Testis (tissue), 3 donors: ENCODE results near the gene FAM98C. TPM values are rescaled to one million over a fixed set of nuclear protein-coding genes. Genes with fewer than 3 reads are reported as not detected.
"Not testable (repeated sequence)": the region's sequence is repeated elsewhere in the genome, so short reads cannot be mapped to it uniquely, and the experiment has no call there.

Experiments used
- DNase-seq: peaks from one replicate; pipeline ENCODE4 v3.0.0-alpha.2; 2019
- H3K27ac ChIP-seq, 2 donors: fragments of 200-600 bp; sonication (generic); one replicate each; pipeline ENCODE4 v1.5.1; 2019
- H3K27me3 ChIP-seq: fragments of 200-600 bp; sonication (generic); one replicate; pipeline ENCODE4 v1.5.1; 2019
- H3K36me3 ChIP-seq: fragments of 200-600 bp; sonication (generic); one replicate; pipeline ENCODE4 v1.5.1; 2017; ENCODE audit warnings: low read depth; ENCODE audit errors: missing control alignments
- H3K4me1 ChIP-seq: fragments of 200-600 bp; sonication (generic); one replicate; pipeline ENCODE4 v1.5.1; 2019
- H3K4me3 ChIP-seq, 2 donors: fragments of 200-600 bp; sonication (generic); one replicate each; pipeline ENCODE4 v1.5.1; 2017 to 2019
- H3K9me3 ChIP-seq: fragments of 200-600 bp; sonication (generic); one replicate; pipeline ENCODE4 v1.5.1; 2017
- POLR2A ChIP-seq: fragments of 450-650 bp; IDR thresholded peaks from one replicate; pipeline ENCODE4 v1.6.1; 2017; ENCODE audit warnings: antibody characterized with exemption, mild to moderate bottlenecking, moderate library complexity
- WGBS, 2 donors: methylation state at CpG; one replicate each; pipeline ENCODE4 v1.1.5; 2018; 5-methylcytosine and 5-hydroxymethylcytosine counted together
- intact Hi-C: fragments of 100-400 bp; cut with DNase I; formaldehyde crosslinking; loops from one replicate; pipeline ENCODE4 v1.15.1; 2023; ENCODE audit warnings: low total_unique reads
- polyA plus RNA-seq: library from polyadenylated mRNA; stranded (reverse); fragments of 350-450 nt; fragmentation: Illumina TruSeq; extraction: RNeasy Lipid Tissue Mini Kit (QIAGEN cat#74804); gene quantifications from one replicate; pipeline ENCODE4 v1.2.3, GENCODE V29; 2014; ENCODE audit warnings: low read depth, low replicate concordance; ENCODE audit not compliant: insufficient read depth
- total RNA-seq, 2 donors: library from RNA; depleted of rRNA; stranded (reverse); fragments of >200 nt; gene quantifications; one replicate each; pipeline ENCODE4 v1.2.3, GENCODE V29; 2016
- TF ChIP-seq, protein P1 (sequence below), 3 experiments: fragments of 450-650 bp in 2 of 3; fragments of 200-600 bp in 1 of 3; sonication (generic) in 1 of 3; IDR thresholded peaks; one replicate each; pipeline ENCODE4 v1.5.1; 2016 to 2019; ENCODE audit warnings: antibody characterized with exemption in 3 of 3, mild to moderate bottlenecking in 2 of 3, moderate library complexity in 1 of 3

FAM98C gene
- total and polyA plus RNA-seq, 3 donors from 2014 or later = 13.0 to 17.7 (median 14.1) TPM

DNA sequence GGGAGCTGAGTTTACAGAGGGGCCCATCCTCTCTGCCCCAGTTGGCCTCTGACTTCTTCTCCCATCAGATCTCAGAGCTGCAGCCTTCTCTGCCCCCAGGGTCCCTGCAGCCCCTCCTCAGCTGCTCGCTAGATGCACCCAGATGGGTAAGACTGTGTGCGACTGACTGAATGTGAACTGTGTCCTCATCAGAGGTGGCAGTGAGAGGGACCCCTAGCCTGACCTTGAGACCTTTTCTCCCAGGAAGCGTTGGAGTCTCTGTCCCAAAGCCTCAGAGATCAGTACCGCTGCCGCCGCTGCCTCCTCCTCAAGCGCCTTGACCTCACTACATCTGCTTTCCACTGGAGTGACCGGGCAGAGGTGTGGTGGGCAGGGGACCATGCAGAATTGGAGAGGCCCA, 2.4 kb downstream of the FAM98C start:
- H3K27me3 ChIP-seq = no peaks in the 10 kb centered on the region
- H3K4me3 ChIP-seq = no peak overlapping the region
- H3K9me3 ChIP-seq = no peaks in the 10 kb centered on the region
- no peaks in the 10 kb centered on the region for H3K4me1 ChIP-seq
- no peak for DNase-seq
- H3K36me3 ChIP-seq = no peaks in the 10 kb centered on the region
- intact Hi-C loops = loop anchor here (10.0 kb wide), 1 partner anchor 210 kb away; the partner anchor contains the start of genes EIF3K and MAP4K1
- no peak overlapping the region for H3K27ac ChIP-seq
- 61 to 79% methylated on average over 3 to 8 of the region's 8 CpGs for WGBS, 2 donors
- TF ChIP-seq, protein P1, sequence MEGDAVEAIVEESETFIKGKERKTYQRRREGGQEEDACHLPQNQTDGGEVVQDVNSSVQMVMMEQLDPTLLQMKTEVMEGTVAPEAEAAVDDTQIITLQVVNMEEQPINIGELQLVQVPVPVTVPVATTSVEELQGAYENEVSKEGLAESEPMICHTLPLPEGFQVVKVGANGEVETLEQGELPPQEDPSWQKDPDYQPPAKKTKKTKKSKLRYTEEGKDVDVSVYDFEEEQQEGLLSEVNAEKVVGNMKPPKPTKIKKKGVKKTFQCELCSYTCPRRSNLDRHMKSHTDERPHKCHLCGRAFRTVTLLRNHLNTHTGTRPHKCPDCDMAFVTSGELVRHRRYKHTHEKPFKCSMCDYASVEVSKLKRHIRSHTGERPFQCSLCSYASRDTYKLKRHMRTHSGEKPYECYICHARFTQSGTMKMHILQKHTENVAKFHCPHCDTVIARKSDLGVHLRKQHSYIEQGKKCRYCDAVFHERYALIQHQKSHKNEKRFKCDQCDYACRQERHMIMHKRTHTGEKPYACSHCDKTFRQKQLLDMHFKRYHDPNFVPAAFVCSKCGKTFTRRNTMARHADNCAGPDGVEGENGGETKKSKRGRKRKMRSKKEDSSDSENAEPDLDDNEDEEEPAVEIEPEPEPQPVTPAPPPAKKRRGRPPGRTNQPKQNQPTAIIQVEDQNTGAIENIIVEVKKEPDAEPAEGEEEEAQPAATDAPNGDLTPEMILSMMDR (IDR thresholded peaks at IDR 0.05) = no peak
- TF ChIP-seq POLR2A = no peak

DNA sequence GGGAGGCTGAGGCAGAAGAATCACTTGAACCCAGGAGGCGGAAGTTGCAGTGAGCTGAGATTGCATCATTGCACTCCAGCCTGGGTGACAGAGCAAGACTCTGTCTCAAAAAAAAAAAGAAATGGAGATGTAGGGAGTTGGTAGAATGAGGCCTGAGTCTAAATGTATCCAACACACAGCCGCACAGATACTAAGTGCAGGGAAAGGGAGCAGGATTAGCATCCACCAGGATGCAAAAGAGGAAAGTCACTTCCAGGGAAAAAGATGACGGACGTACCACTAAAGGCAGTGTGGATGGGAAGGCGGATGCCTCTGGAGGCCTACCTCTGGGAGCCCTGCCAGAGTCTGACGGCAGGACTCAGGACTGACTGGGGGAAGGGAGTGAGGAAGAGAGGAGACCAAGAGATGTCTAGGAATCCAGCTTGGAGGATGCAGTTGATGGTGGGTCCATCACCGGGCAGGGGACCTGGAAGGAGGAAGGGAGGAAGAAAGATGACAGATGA, 6.8 kb downstream of the FAM98C start:
- Histone ChIP-seq H3K4me3 (no peak overlapping the region), H3K9me3 (no peaks in the 10 kb centered on the region), H3K27me3 (no peaks in the 10 kb centered on the region), H3K36me3 (no peaks in the 10 kb centered on the region), H3K4me1 (no peaks in the 10 kb centered on the region), H3K27ac (no peak overlapping the region)
- WGBS, 2 donors = 59 to 67% methylated on average over 7 of the region's 7 CpGs
- no peak for DNase-seq
- no peak for TF ChIP-seq POLR2A
- TF ChIP-seq, protein P1 (IDR thresholded peaks at IDR 0.05) = no peak
- intact Hi-C loops = loop anchor here (10.0 kb wide), 1 partner anchor 205 kb away; the partner anchor contains the start of genes EIF3K and MAP4K1

DNA sequence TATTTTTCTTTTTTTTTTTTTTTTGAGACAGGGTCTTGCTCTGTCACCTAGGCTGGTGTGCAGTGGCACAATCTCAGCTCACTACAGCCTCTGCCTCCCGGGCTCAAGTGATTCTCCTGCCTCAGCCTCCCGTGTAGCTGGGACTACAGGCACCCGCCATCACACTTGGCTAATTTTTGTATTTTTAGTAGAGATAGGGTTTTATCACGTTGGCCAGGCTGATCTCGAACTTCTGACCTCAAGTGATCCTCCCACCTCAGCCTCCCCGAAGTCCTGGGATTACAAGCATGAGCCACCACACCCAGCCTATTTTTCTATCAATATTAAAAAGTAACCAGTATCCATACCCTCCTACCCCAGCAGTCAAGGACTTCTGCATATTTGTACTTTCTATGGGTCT, 7.5 kb downstream of the FAM98C start:
- H3K9me3 ChIP-seq, H3K4me1 ChIP-seq, H3K27ac ChIP-seq, H3K36me3 ChIP-seq, H3K4me3 ChIP-seq, DNase-seq, H3K27me3 ChIP-seq, intact Hi-C loops: not testable (repeated sequence)
- 55 to 60% methylated on average over 6 of the region's 6 CpGs for WGBS, 2 donors

DNA sequence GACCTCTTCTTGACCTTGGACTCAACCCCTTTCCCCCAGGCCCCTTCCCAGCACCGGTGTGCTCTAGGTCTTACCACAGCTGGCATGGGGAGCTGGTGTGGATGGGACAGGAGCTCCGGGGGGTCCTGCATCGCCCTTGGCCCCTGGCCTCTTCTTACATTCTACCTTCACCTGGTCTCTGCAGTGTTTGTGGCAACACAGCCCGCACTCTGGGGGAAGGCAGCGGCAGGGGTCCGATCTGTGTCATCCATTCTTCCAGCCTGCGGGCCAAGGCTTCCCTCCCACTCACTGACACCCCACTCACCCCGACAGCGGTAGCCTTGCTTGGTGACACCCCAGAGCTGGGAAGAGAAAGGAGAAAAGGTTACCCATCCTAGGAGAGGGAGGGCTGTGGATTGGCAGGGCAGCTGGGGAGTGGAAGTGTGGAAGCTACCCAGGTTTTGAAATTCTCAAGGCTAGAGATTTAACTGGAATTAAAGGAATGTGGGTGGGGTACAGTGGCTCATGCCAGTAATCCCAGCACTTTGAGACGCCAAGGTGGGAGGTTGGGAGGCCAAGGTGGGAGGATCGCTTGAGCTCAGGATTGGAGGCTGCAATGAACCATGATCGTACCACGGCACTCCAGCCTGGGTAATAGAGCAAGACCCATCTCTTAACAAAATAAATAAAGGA, 8.3 kb downstream of the FAM98C start:
- no peaks in the 10 kb centered on the region for H3K36me3 ChIP-seq
- 54 to 64% methylated on average over 6 to 13 of the region's 13 CpGs for WGBS, 2 donors
- intact Hi-C loops = no loop called here
- TF ChIP-seq POLR2A = no peak
- TF ChIP-seq, protein P1 (IDR thresholded peaks at IDR 0.05) = no peak
- H3K27ac ChIP-seq = no peak overlapping the region
- no peaks in the 10 kb centered on the region for H3K27me3 ChIP-seq
- no peaks in the 10 kb centered on the region for H3K9me3 ChIP-seq
- H3K4me1 ChIP-seq = no peaks in the 10 kb centered on the region
- no peak overlapping the region for H3K4me3 ChIP-seq
- no peak for DNase-seq

GRCh38 chr19:38411898-38412297, 9.0 kb downstream of the FAM98C start:
- H3K36me3 ChIP-seq, DNase-seq, H3K4me1 ChIP-seq, H3K27ac ChIP-seq, intact Hi-C loops, H3K4me3 ChIP-seq, H3K27me3 ChIP-seq, H3K9me3 ChIP-seq: not testable (repeated sequence)
- 92 to 94% methylated on average over 5 of the region's 5 CpGs for WGBS, 2 donors

- no peak overlapping the region for H3K27ac ChIP-seq
- no peak for DNase-seq
- H3K9me3 ChIP-seq = no peaks in the 10 kb centered on the region
- intact Hi-C loops = no loop called here
- no peaks in the 10 kb centered on the region for H3K4me1 ChIP-seq
- H3K4me3 ChIP-seq = no peak overlapping the region
- no peak for TF ChIP-seq POLR2A
- TF ChIP-seq, protein P1 (IDR thresholded peaks at IDR 0.05) = no peak
- no peaks in the 10 kb centered on the region for H3K27me3 ChIP-seq
- WGBS, 2 donors = 89 to 95% methylated on average over 8 of the region's 8 CpGs
- H3K36me3 ChIP-seq = no peaks in the 10 kb centered on the region
These were observed 9.6 kb downstream of the FAM98C start for GRCh38 chr19:38412491-38412890.
